Measurements from ENCODE around the gene RHOBTB3. TPM values are rescaled to one million over a fixed set of nuclear protein-coding genes. Genes with fewer than 3 reads are reported as not detected.

Gene RHOBTB3
- total RNA-seq, 2 donors from 2014 or later, result 432 to 444 TPM

DNA sequence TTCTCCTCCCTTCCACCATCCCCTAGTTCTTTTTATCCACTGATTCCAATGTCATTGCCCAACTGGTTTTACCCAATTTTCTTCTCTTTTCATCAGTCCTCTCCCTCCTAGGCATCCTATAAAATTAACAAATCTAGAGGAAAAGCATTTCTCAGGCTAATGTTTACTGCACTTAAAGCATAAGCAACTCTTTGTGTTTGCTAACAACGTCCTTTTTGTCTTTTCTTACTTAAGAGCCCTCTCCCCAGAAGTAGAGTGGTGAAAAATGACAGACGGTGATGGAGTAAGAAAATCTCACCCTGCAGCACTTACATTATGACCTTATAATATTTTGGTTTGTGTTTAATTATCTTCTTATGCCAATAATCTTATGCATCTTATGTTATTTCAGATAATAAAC is 46.8 kb upstream of the RHOBTB3 start:
- peaks cover under 1% of the 10 kb centered on the region for H3K9me3 ChIP-seq (ENCODE audit: control insufficient read depth, low read length)
- peaks cover 2% of the 10 kb centered on the region for H3K36me3 Mint-ChIP-seq (ENCODE audit: low read depth)
- no peaks in the 10 kb centered on the region for H3K36me3 ChIP-seq (ENCODE audit: control insufficient read depth, insufficient read depth, low read length)
- no peaks in the 10 kb centered on the region for H3K27me3 Mint-ChIP-seq (ENCODE audit: insufficient read depth)
- TF ChIP-seq CTCF (conservative IDR thresholded peaks at IDR 0.05), result no peak
- no peaks in the 10 kb centered on the region for H3K27me3 ChIP-seq (ENCODE audit: control insufficient read depth, insufficient read depth, low read length, poor library complexity, severe bottlenecking)
- peaks cover 3% of the 10 kb centered on the region for H3K9me3 Mint-ChIP-seq
- H3K4me1 Mint-ChIP-seq, result peaks cover 17% of the 10 kb centered on the region
- peaks cover 10% of the 10 kb centered on the region for H3K4me1 ChIP-seq (ENCODE audit: control insufficient read depth, insufficient read depth, low read length)
- H3K4me3 ChIP-seq (ENCODE audit: low read length), result no peak overlapping the region
- DNase-seq, result no peak
- no peak overlapping the region for H3K27ac Mint-ChIP-seq
- 82% methylated on average over 1 of the region's 2 CpGs; no CpG with 5 or more reads in 1 of the 2 experiments for WGBS, 2 experiments (ENCODE audit: insufficient coverage in 1 of 2, insufficient read length in 1 of 2)
- no peak overlapping the region for H3K27ac ChIP-seq (ENCODE audit: low read depth, low read length)
- H3K4me3 Mint-ChIP-seq, result no peak overlapping the region
- no peak overlapping the region for H3K9ac ChIP-seq (ENCODE audit: extremely low read depth, low read length, poor library complexity, severe bottlenecking)

DNA sequence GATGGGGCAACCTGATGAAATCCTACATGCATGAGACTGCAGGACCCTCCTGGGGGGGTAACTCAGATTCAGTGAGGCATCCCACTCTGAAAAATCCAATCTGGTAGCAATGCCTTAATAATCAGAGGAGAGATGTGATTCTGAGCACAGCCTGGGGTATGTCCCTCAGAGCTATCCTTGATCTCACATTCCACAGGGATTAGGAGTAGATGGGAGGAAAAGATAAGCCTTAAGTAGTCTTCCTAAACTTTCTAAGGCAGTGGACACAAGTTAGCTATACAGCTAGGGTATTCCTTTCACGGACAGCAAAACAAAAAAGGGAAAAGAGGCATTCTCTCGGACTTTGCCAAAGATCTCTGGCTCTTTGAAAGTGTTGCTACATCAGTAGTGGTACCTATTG is 44.5 kb upstream of the RHOBTB3 start:
- Mint-ChIP-seq H3K27ac (no peak overlapping the region), H3K4me3 (no peak overlapping the region), H3K4me1 (peaks cover 11% of the 10 kb centered on the region), H3K36me3 (ENCODE audit: low read depth) (no peaks in the 10 kb centered on the region), H3K9me3 (peaks cover 6% of the 10 kb centered on the region), H3K27me3 (ENCODE audit: insufficient read depth) (no peaks in the 10 kb centered on the region)
- Histone ChIP-seq H3K27me3 (ENCODE audit: control insufficient read depth, insufficient read depth, low read length, poor library complexity, severe bottlenecking) (no peaks in the 10 kb centered on the region), H3K4me1 (ENCODE audit: control insufficient read depth, insufficient read depth, low read length) (peaks cover 10% of the 10 kb centered on the region), H3K9me3 (ENCODE audit: control insufficient read depth, low read length) (peaks cover 7% of the 10 kb centered on the region), H3K36me3 (ENCODE audit: control insufficient read depth, insufficient read depth, low read length) (no peaks in the 10 kb centered on the region), H3K9ac (ENCODE audit: extremely low read depth, low read length, poor library complexity, severe bottlenecking) (no peak overlapping the region), H3K4me3 (ENCODE audit: low read length) (no peak overlapping the region), H3K27ac (ENCODE audit: low read depth, low read length) (no peak overlapping the region)
- TF ChIP-seq CTCF (conservative IDR thresholded peaks at IDR 0.05), result no peak
- DNase-seq, result peak; percentile 38
- WGBS, 2 experiments (ENCODE audit: insufficient coverage in 1 of 2, insufficient read length in 1 of 2), result 77 to 90% methylated on average over 2 of the region's 2 CpGs

GRCh38 chr5:95689680-95690079 is 41.5 kb upstream of the RHOBTB3 start:
- WGBS, 2 experiments (ENCODE audit: insufficient coverage in 1 of 2, insufficient read length in 1 of 2), result 100% methylated on average over 1 of the region's 1 CpG; no CpG with 5 or more reads in 1 of the 2 experiments
- Mint-ChIP-seq H3K36me3 (ENCODE audit: low read depth) (no peaks in the 10 kb centered on the region), H3K27me3 (ENCODE audit: insufficient read depth) (no peaks in the 10 kb centered on the region)

More at GRCh38 chr5:95689680-95690079, 41.5 kb upstream of the RHOBTB3 start:
- TF ChIP-seq CTCF (conservative IDR thresholded peaks at IDR 0.05), result no peak
- peaks cover 8% of the 10 kb centered on the region for H3K4me1 Mint-ChIP-seq
- Histone ChIP-seq H3K9me3 (ENCODE audit: control insufficient read depth, low read length) (peaks cover 7% of the 10 kb centered on the region), H3K9ac (ENCODE audit: extremely low read depth, low read length, poor library complexity, severe bottlenecking) (no peak overlapping the region), H3K27me3 (ENCODE audit: control insufficient read depth, insufficient read depth, low read length, poor library complexity, severe bottlenecking) (no peaks in the 10 kb centered on the region), H3K27ac (ENCODE audit: low read depth, low read length) (no peak overlapping the region), H3K4me3 (ENCODE audit: low read length) (no peak overlapping the region), H3K4me1 (ENCODE audit: control insufficient read depth, insufficient read depth, low read length) (peaks cover 9% of the 10 kb centered on the region), H3K36me3 (ENCODE audit: control insufficient read depth, insufficient read depth, low read length) (no peaks in the 10 kb centered on the region)
- no peak for DNase-seq
- peaks cover 6% of the 10 kb centered on the region for H3K9me3 Mint-ChIP-seq
- no peak overlapping the region for H3K4me3 Mint-ChIP-seq
- no peak overlapping the region for H3K27ac Mint-ChIP-seq

All from endodermal cell (in vitro differentiated cells).